22Rv1 (cell line): ENCODE measurements around the gene FLVCR2.
"Not testable (repeated sequence)": the region's sequence is repeated elsewhere in the genome, so short reads cannot be mapped to it uniquely, and the experiment has no call there.

Experiments used
- H3K27ac ChIP-seq: fragments of 450-650 bp; 2 replicates; pipeline ENCODE4 v1.5.1; 2017
- ZFX ChIP-seq: fragments of 450-650 bp; IDR thresholded peaks from 2 replicates; pipeline ENCODE4 v1.6.1; 2017; ENCODE audit warnings: antibody characterized with exemption, borderline replicate concordance
- TF ChIP-seq, protein P1 (sequence below): fragments of 450-650 bp; IDR thresholded peaks from 2 replicates; pipeline ENCODE4 v1.5.1; 2017; ENCODE audit warnings: mild to moderate bottlenecking

The FLVCR2 gene

DNA sequence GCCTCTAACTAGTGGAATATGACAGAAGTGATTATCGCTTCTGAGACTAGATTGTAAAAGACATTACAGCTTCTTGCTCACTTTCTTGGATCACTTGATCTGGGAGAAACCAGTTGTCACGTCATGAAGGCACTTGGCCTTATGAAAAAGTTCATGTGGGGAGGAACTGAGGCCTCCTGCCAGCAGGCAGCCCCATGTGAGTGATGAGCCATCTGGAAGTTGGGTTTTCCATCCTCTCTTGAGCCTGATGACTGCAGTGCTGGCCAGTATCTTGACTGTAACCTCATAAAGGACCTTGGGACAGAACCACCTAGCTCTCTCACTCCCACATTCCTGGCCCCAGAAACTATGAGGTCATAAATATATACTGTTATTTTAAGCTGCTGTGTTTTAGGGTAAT lies 110.6 kb downstream of the FLVCR2 start:
- TF ChIP-seq, protein P1, sequence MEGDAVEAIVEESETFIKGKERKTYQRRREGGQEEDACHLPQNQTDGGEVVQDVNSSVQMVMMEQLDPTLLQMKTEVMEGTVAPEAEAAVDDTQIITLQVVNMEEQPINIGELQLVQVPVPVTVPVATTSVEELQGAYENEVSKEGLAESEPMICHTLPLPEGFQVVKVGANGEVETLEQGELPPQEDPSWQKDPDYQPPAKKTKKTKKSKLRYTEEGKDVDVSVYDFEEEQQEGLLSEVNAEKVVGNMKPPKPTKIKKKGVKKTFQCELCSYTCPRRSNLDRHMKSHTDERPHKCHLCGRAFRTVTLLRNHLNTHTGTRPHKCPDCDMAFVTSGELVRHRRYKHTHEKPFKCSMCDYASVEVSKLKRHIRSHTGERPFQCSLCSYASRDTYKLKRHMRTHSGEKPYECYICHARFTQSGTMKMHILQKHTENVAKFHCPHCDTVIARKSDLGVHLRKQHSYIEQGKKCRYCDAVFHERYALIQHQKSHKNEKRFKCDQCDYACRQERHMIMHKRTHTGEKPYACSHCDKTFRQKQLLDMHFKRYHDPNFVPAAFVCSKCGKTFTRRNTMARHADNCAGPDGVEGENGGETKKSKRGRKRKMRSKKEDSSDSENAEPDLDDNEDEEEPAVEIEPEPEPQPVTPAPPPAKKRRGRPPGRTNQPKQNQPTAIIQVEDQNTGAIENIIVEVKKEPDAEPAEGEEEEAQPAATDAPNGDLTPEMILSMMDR: no peak
- TF ChIP-seq ZFX: no peak
- no peak overlapping the region for H3K27ac ChIP-seq

DNA sequence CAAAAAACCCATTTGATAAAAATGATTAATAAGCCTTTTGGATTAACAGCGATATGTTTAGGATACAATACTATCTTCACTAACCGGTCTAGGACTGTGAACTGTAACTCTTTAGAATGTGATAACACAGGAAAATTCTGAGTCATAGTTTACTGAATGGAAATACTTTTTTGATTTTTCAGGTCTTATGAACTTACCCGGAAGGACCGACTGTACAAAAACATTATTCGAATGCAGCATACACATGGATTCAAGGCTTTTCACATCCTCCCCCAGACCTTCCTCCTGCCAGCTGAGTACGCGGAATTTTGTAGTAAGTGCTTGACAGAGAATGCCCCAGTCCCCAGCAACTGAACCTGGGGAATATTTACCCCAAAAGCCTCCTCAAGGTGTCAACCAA lies 111.6 kb downstream of the FLVCR2 start:
- TF ChIP-seq ZFX: no peak
- TF ChIP-seq, protein P1: no peak
- no peak overlapping the region for H3K27ac ChIP-seq

DNA sequence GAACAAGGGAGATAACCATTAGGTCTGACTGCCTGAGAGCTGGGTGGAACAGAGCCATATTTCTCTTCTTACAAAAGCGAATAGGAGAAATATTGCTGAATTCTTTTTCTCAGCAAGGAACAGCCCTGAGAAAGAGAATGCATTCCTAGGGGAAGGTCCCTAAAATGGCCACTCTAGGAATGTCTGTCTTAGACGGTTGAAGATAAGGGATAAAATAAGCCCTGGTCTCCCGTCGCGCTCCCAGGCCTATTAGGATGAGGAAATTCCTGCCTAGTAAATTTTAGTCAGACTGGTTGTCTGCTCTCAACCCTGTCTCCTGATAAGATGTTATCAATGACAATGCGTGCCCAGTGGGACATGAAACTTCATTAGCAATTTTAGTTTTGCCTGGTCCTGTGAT lies 116.6 kb downstream of the FLVCR2 start:
- H3K27ac ChIP-seq: not testable (repeated sequence)

DNA sequence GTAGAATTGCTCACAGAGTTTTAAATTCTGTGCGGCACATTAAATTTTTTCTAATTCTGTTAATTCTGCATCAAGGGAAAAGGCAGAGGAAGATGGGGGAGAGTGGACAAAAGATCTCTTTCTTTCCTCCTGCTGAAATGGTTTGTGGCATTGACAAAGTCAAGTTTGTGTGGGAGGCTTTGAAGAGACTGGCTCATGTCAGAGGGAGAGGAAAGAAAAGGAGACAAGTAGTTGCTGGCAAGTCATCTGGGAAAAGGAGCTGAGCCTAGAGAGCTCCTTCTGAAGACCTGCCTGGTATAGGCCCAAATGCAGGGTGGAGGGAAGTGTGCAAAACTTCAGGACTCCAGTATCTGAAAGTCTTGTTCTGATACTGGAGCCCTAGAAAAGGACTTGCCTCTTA lies 119.0 kb downstream of the FLVCR2 start:
- TF ChIP-seq, protein P1: no peak
- TF ChIP-seq ZFX: no peak
- no peak overlapping the region for H3K27ac ChIP-seq
